ENCODE measurements around the gene WASF2.

The WASF2 gene

DNA sequence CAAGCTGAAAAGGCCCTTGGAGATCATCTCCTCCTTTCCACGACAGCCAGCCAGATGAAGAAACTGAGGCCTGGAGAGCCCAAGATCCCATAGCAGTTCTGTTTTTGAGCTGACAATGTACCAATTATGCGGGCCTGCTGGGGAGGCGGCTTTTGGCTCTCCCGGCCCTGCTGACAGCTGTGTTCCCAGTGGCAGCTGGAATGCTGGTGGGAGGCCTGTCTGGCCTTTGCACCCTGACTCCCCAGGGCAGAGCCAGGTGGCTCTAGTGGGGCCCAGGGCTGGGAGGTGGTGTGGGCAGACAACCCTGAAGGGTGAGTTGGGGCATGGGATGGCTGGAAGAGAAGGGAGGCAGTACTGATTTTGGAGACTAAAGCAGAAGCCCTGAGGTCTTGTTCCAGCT lies 30.7 kb upstream of the WASF2 start:
- TF ChIP-seq CTCF (IDR thresholded peaks at IDR 0.05; ENCODE audit: low read length) = no peak
- TF ChIP-seq EZH2 (IDR thresholded peaks at IDR 0.05; ENCODE audit: borderline replicate concordance, low read length) = no peak
- Histone ChIP-seq H3K4me2 (ENCODE audit: low read length) (no peak overlapping the region), H3K27me3 (ENCODE audit: insufficient read depth, low read length) (no peaks in the 10 kb centered on the region), H2AFZ (ENCODE audit: low read length) (no peak overlapping the region), H3K27ac (ENCODE audit: low read depth, low read length, poor library complexity, severe bottlenecking) (no peak overlapping the region), H3K79me2 (ENCODE audit: insufficient read depth, low read length) (no peaks in the 10 kb centered on the region), H3K9me2 (ENCODE audit: low read depth, low read length) (no peaks in the 10 kb centered on the region), H4K20me1 (ENCODE audit: insufficient read depth, low read length) (no peaks in the 10 kb centered on the region), H3K4me3 (ENCODE audit: low read depth, low read length, poor library complexity, severe bottlenecking) (no peak overlapping the region), H3K4me1 (ENCODE audit: insufficient read depth, low read length, severe bottlenecking) (peaks cover 57% of the 10 kb centered on the region), H3K9ac (ENCODE audit: low read length) (no peak overlapping the region), H3K36me3 (ENCODE audit: insufficient read depth, low read length) (no peaks in the 10 kb centered on the region), H3F3A (ENCODE audit: insufficient read depth, low read length) (no peaks in the 10 kb centered on the region), H3K9me3 (ENCODE audit: low read length) (no peaks in the 10 kb centered on the region)

GRCh38 chr1:27519331-27520258 lies 29.6 kb upstream of the WASF2 start:
- H3K4me1 ChIP-seq (ENCODE audit: insufficient read depth, low read length, severe bottlenecking) = peaks cover 46% of the 10 kb centered on the region
- no peaks in the 10 kb centered on the region for H4K20me1 ChIP-seq (ENCODE audit: insufficient read depth, low read length)
- no peak overlapping the region for H3K9ac ChIP-seq (ENCODE audit: low read length)
- no peak overlapping the region for H3K4me2 ChIP-seq (ENCODE audit: low read length)
- TF ChIP-seq EZH2 (IDR thresholded peaks at IDR 0.05; ENCODE audit: borderline replicate concordance, low read length) (no peak), CTCF (IDR thresholded peaks at IDR 0.05; ENCODE audit: low read length) (no peak)
- no peak overlapping the region for H3K4me3 ChIP-seq (ENCODE audit: low read depth, low read length, poor library complexity, severe bottlenecking)
- H3K9me2 ChIP-seq (ENCODE audit: low read depth, low read length) = no peaks in the 10 kb centered on the region
- H3K27me3 ChIP-seq (ENCODE audit: insufficient read depth, low read length) = no peaks in the 10 kb centered on the region
- H3F3A ChIP-seq (ENCODE audit: insufficient read depth, low read length) = no peaks in the 10 kb centered on the region
- no peaks in the 10 kb centered on the region for H3K36me3 ChIP-seq (ENCODE audit: insufficient read depth, low read length)
- no peaks in the 10 kb centered on the region for H3K9me3 ChIP-seq (ENCODE audit: low read length)
- no peaks in the 10 kb centered on the region for H3K79me2 ChIP-seq (ENCODE audit: insufficient read depth, low read length)
- H2AFZ ChIP-seq (ENCODE audit: low read length) = no peak overlapping the region
- peak overlapping the region; percentile 10 for H3K27ac ChIP-seq (ENCODE audit: low read depth, low read length, poor library complexity, severe bottlenecking)

GRCh38 chr1:27518808-27519207 lies 28.8 kb upstream of the WASF2 start:
- Histone ChIP-seq H3K27ac (ENCODE audit: low read depth, low read length, poor library complexity, severe bottlenecking) (no peak overlapping the region), H3K9me3 (ENCODE audit: low read length) (no peaks in the 10 kb centered on the region), H3K9ac (ENCODE audit: low read length) (no peak overlapping the region), H4K20me1 (ENCODE audit: insufficient read depth, low read length) (no peaks in the 10 kb centered on the region), H2AFZ (ENCODE audit: low read length) (no peak overlapping the region), H3K4me2 (ENCODE audit: low read length) (no peak overlapping the region), H3K36me3 (ENCODE audit: insufficient read depth, low read length) (no peaks in the 10 kb centered on the region), H3K4me1 (ENCODE audit: insufficient read depth, low read length, severe bottlenecking) (peaks cover 45% of the 10 kb centered on the region), H3K27me3 (ENCODE audit: insufficient read depth, low read length) (no peaks in the 10 kb centered on the region), H3K4me3 (ENCODE audit: low read depth, low read length, poor library complexity, severe bottlenecking) (no peak overlapping the region), H3K9me2 (ENCODE audit: low read depth, low read length) (no peaks in the 10 kb centered on the region), H3K79me2 (ENCODE audit: insufficient read depth, low read length) (no peaks in the 10 kb centered on the region), H3F3A (ENCODE audit: insufficient read depth, low read length) (no peaks in the 10 kb centered on the region)
- TF ChIP-seq CTCF (IDR thresholded peaks at IDR 0.05; ENCODE audit: low read length) = no peak

Measured in OCI-LY1 (cell line).